ENCODE data around the gene SLC4A2. TPM values are rescaled to one million over a fixed set of nuclear protein-coding genes. Genes with fewer than 3 reads are reported as not detected.

SLC4A2 gene
- total RNA-seq, 4 donors from 2014 or later: 31.9 to 78.7 (median 59.7) TPM

GRCh38 chr7:151119902-151120301 lies 60.5 kb downstream of the SLC4A2 start:
- Histone ChIP-seq H3K27ac (no peak overlapping the region), H3K9me3 (no peaks in the 10 kb centered on the region), H3K4me3 (no peak overlapping the region), H3K4me1 (peaks cover 37% of the 10 kb centered on the region), H3K36me3 (peaks cover 68% of the 10 kb centered on the region), H3K27me3 (no peaks in the 10 kb centered on the region)
- no peak for TF ChIP-seq POLR2A (IDR thresholded peaks at IDR 0.05)
- DNase-seq (ENCODE audit: low spot score in 2 of 2): no peak
- 86% methylated on average over 21 of the region's 27 CpGs for WGBS

- WGBS: 93% methylated on average over 19 of the region's 22 CpGs
- Histone ChIP-seq H3K27me3 (no peaks in the 10 kb centered on the region), H3K4me1 (peaks cover 43% of the 10 kb centered on the region), H3K36me3 (peaks cover 70% of the 10 kb centered on the region), H3K4me3 (no peak overlapping the region), H3K9me3 (no peaks in the 10 kb centered on the region), H3K27ac (no peak overlapping the region)
- DNase-seq (ENCODE audit: low spot score in 2 of 2): no peak
- no peak for TF ChIP-seq EP300 (IDR thresholded peaks at IDR 0.05)
- no peak for TF ChIP-seq CTCF (IDR thresholded peaks at IDR 0.05)
- no peak for TF ChIP-seq POLR2AphosphoS5 (IDR thresholded peaks at IDR 0.05)
- no peak for TF ChIP-seq POLR2A (IDR thresholded peaks at IDR 0.05)
These were observed 61.5 kb downstream of the SLC4A2 start for GRCh38 chr7:151120896-151121295.

GRCh38 chr7:151121380-151122170 lies 62.2 kb downstream of the SLC4A2 start:
- peaks cover 70% of the 10 kb centered on the region for H3K36me3 ChIP-seq
- 87% methylated on average over 30 of the region's 30 CpGs for WGBS
- no peaks in the 10 kb centered on the region for H3K27me3 ChIP-seq
- H3K4me3 ChIP-seq: no peak overlapping the region
- no peak for TF ChIP-seq CTCF (IDR thresholded peaks at IDR 0.05)
- TF ChIP-seq POLR2AphosphoS5 (IDR thresholded peaks at IDR 0.05): no peak
- DNase-seq (ENCODE audit: low spot score in 2 of 2): no peak
- no peak overlapping the region for H3K27ac ChIP-seq
- peaks cover 43% of the 10 kb centered on the region for H3K4me1 ChIP-seq
- H3K9me3 ChIP-seq: no peaks in the 10 kb centered on the region

- no peak for TF ChIP-seq EP300 (IDR thresholded peaks at IDR 0.05)
- no peak for TF ChIP-seq POLR2AphosphoS5 (IDR thresholded peaks at IDR 0.05)
- TF ChIP-seq POLR2A (IDR thresholded peaks at IDR 0.05): no peak
- DNase-seq (ENCODE audit: low spot score in 2 of 2): no peak
- Histone ChIP-seq H3K9me3 (no peaks in the 10 kb centered on the region), H3K27me3 (no peaks in the 10 kb centered on the region), H3K27ac (no peak overlapping the region), H3K36me3 (peaks cover 77% of the 10 kb centered on the region), H3K4me3 (no peak overlapping the region), H3K4me1 (peaks cover 42% of the 10 kb centered on the region)
- 88% methylated on average over 21 of the region's 24 CpGs for WGBS
These were observed 62.9 kb downstream of the SLC4A2 start for GRCh38 chr7:151122276-151122675.

- TF ChIP-seq CTCF (IDR thresholded peaks at IDR 0.05) (no peak), POLR2AphosphoS5 (IDR thresholded peaks at IDR 0.05) (no peak), POLR2A (IDR thresholded peaks at IDR 0.05) (no peak), EP300 (IDR thresholded peaks at IDR 0.05) (no peak)
- Histone ChIP-seq H3K36me3 (peaks cover 78% of the 10 kb centered on the region), H3K4me3 (no peak overlapping the region), H3K27ac (no peak overlapping the region), H3K27me3 (no peaks in the 10 kb centered on the region), H3K9me3 (no peaks in the 10 kb centered on the region), H3K4me1 (peaks cover 37% of the 10 kb centered on the region)
- DNase-seq (ENCODE audit: low spot score in 2 of 2): no peak
- 94% methylated on average over 25 of the region's 29 CpGs for WGBS
These were observed 63.4 kb downstream of the SLC4A2 start for GRCh38 chr7:151122796-151123157.

- Histone ChIP-seq H3K36me3 (peaks cover 78% of the 10 kb centered on the region), H3K27ac (no peak overlapping the region), H3K4me1 (peaks cover 32% of the 10 kb centered on the region), H3K4me3 (no peak overlapping the region), H3K27me3 (no peaks in the 10 kb centered on the region), H3K9me3 (no peaks in the 10 kb centered on the region)
- WGBS: 89% methylated on average over 50 of the region's 50 CpGs
- TF ChIP-seq CTCF (IDR thresholded peaks at IDR 0.05) (no peak), EP300 (IDR thresholded peaks at IDR 0.05) (no peak), POLR2AphosphoS5 (IDR thresholded peaks at IDR 0.05) (no peak), POLR2A (IDR thresholded peaks at IDR 0.05) (no peak)
- no peak for DNase-seq (ENCODE audit: low spot score in 2 of 2)
These were observed 63.9 kb downstream of the SLC4A2 start for GRCh38 chr7:151123158-151123821.
